Skeletal muscle cell (primary cell): ENCODE results near the gene PLPPR1.
"Not testable (repeated sequence)": the region's sequence is repeated elsewhere in the genome, so short reads cannot be mapped to it uniquely, and the experiment has no call there.

ENCODE experiments used
- DNase-seq: peaks from one replicate; pipeline ENCODE4 v3.0.0-alpha.2; 2010; ENCODE audit warnings: low read depth
- H3K4me3 ChIP-seq: 2 replicates; pipeline ENCODE4 v1.5.1; 2011; ENCODE audit warnings: low read depth, mild to moderate bottlenecking, control low read depth, low read length, moderate library complexity

The PLPPR1 gene

GRCh38 chr9:101325053-101325452, 296.5 kb downstream of the PLPPR1 start:
- H3K4me3 ChIP-seq, result no peak overlapping the region
- DNase-seq, result no peak

- H3K4me3 ChIP-seq, result no peak overlapping the region
- no peak for DNase-seq
These were observed 297.5 kb downstream of the PLPPR1 start for GRCh38 chr9:101326035-101326434.

- no peak for DNase-seq
These were observed 298.0 kb downstream of the PLPPR1 start for GRCh38 chr9:101326501-101326900.

GRCh38 chr9:101327422-101327909, 298.9 kb downstream of the PLPPR1 start:
- DNase-seq, H3K4me3 ChIP-seq: not testable (repeated sequence)

More at GRCh38 chr9:101326501-101326900, 298.0 kb downstream of the PLPPR1 start:
- no peak overlapping the region for H3K4me3 ChIP-seq

- H3K4me3 ChIP-seq, result no peak overlapping the region
- no peak for DNase-seq
These were observed 303.8 kb downstream of the PLPPR1 start for GRCh38 chr9:101332362-101332761.

- H3K4me3 ChIP-seq, result no peak overlapping the region
- no peak for DNase-seq
These were observed 305.0 kb downstream of the PLPPR1 start for GRCh38 chr9:101333490-101333889.

- H3K4me3 ChIP-seq, result no peak overlapping the region
These were observed 305.6 kb downstream of the PLPPR1 start for GRCh38 chr9:101333926-101334702.

GRCh38 chr9:101336091-101336490, 307.6 kb downstream of the PLPPR1 start:
- H3K4me3 ChIP-seq, result no peak overlapping the region
- no peak for DNase-seq

More at GRCh38 chr9:101333926-101334702, 305.6 kb downstream of the PLPPR1 start:
- DNase-seq, result no peak

- H3K4me3 ChIP-seq, result no peak overlapping the region
- no peak for DNase-seq
These were observed 308.7 kb downstream of the PLPPR1 start for GRCh38 chr9:101337237-101337636.

- DNase-seq, result no peak
- no peak overlapping the region for H3K4me3 ChIP-seq
These were observed 313.4 kb downstream of the PLPPR1 start for GRCh38 chr9:101341958-101342357.

- no peak overlapping the region for H3K4me3 ChIP-seq
- DNase-seq, result no peak
These were observed 314.1 kb downstream of the PLPPR1 start for GRCh38 chr9:101342595-101342994.

GRCh38 chr9:101350285-101350684, 321.8 kb downstream of the PLPPR1 start:
- no peak for DNase-seq
- H3K4me3 ChIP-seq, result no peak overlapping the region

- no peak for DNase-seq
- no peak overlapping the region for H3K4me3 ChIP-seq
These were observed 324.5 kb downstream of the PLPPR1 start for GRCh38 chr9:101352892-101353463.

- DNase-seq, result no peak
- H3K4me3 ChIP-seq, result no peak overlapping the region
These were observed 325.2 kb downstream of the PLPPR1 start for GRCh38 chr9:101353683-101354082.

GRCh38 chr9:101354143-101354764, 325.7 kb downstream of the PLPPR1 start:
- H3K4me3 ChIP-seq, result no peak overlapping the region
- no peak for DNase-seq

GRCh38 chr9:101354765-101355708, 326.5 kb downstream of the PLPPR1 start:
- no peak overlapping the region for H3K4me3 ChIP-seq
- no peak for DNase-seq

- H3K4me3 ChIP-seq, result no peak overlapping the region
- DNase-seq, result no peak
These were observed 328.1 kb downstream of the PLPPR1 start for GRCh38 chr9:101356619-101357018.

GRCh38 chr9:101359679-101360078, 331.2 kb downstream of the PLPPR1 start:
- DNase-seq, result no peak
- no peak overlapping the region for H3K4me3 ChIP-seq

GRCh38 chr9:101360647-101361046, 332.1 kb downstream of the PLPPR1 start:
- no peak for DNase-seq

More at GRCh38 chr9:101360647-101361046, 332.1 kb downstream of the PLPPR1 start:
- H3K4me3 ChIP-seq, result no peak overlapping the region
